Testis (tissue), 2 donors: ENCODE data around the gene ZRANB3.

Source experiments
- POLR2A ChIP-seq: fragments of 450-650 bp; IDR thresholded peaks from one replicate; pipeline ENCODE4 v1.6.1; 2017; ENCODE audit warnings: antibody characterized with exemption, mild to moderate bottlenecking, moderate library complexity
- TF ChIP-seq, protein P1 (sequence below), 3 experiments: fragments of 450-650 bp in 2 of 3; fragments of 200-600 bp in 1 of 3; sonication (generic) in 1 of 3; IDR thresholded peaks; one replicate each; pipeline ENCODE4 v1.5.1; 2016 to 2019; ENCODE audit warnings: antibody characterized with exemption in 3 of 3, mild to moderate bottlenecking in 2 of 3, moderate library complexity in 1 of 3

DNA sequence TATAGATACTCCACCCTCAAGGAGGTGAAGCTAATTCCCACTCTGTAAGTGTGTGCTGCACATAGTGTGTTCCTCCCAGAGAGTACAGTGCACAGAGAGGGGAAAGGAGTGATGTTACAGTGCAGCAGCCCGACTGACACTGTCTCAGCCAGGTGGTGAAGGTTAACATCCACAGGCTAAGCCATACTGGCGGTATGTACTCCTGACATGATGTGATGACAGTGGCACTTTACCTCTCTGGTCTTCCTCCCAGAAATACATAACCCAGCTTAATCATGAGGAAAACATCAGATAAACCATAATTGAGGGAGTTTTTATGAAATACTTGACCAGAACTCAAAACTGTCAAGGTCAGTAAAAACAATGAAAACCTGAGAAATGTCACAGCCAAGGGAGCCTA is 371.8 kb downstream of the ZRANB3 start:
- TF ChIP-seq, protein P1, sequence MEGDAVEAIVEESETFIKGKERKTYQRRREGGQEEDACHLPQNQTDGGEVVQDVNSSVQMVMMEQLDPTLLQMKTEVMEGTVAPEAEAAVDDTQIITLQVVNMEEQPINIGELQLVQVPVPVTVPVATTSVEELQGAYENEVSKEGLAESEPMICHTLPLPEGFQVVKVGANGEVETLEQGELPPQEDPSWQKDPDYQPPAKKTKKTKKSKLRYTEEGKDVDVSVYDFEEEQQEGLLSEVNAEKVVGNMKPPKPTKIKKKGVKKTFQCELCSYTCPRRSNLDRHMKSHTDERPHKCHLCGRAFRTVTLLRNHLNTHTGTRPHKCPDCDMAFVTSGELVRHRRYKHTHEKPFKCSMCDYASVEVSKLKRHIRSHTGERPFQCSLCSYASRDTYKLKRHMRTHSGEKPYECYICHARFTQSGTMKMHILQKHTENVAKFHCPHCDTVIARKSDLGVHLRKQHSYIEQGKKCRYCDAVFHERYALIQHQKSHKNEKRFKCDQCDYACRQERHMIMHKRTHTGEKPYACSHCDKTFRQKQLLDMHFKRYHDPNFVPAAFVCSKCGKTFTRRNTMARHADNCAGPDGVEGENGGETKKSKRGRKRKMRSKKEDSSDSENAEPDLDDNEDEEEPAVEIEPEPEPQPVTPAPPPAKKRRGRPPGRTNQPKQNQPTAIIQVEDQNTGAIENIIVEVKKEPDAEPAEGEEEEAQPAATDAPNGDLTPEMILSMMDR (IDR thresholded peaks at IDR 0.05), result no peak
- no peak for TF ChIP-seq POLR2A
